GM21515 (cell line): ENCODE data around the gene TREML4.
"Not testable (repeated sequence)": the region's sequence is repeated elsewhere in the genome, so short reads cannot be mapped to it uniquely, and the experiment has no call there.

ENCODE experiments used
- ATAC-seq: cut with Tn5 transposase; IDR thresholded peaks from one replicate; pipeline ENCODE4 v1.9.1; 2021; ENCODE audit not compliant: unreplicated experiment

TREML4 gene

GRCh38 chr6:41228096-41228495, at the start of gene TREML4:
TSS of gene TREML4 (plus strand) at chr6:41228349. CDS start at chr6:41228428, 79 bp downstream.
- ATAC-seq: no peak

- no peak for ATAC-seq
Observed at GRCh38 chr6:41179163-41179562, 49.0 kb upstream of the TREML4 start.

- ATAC-seq: no peak
Observed at GRCh38 chr6:41181566-41181965, 46.6 kb upstream of the TREML4 start.

- ATAC-seq: no peak
Observed at GRCh38 chr6:41182069-41183034, 45.8 kb upstream of the TREML4 start.

- ATAC-seq: no peak
Observed at GRCh38 chr6:41184761-41185160, 43.4 kb upstream of the TREML4 start.

GRCh38 chr6:41186031-41186562, 42.1 kb upstream of the TREML4 start:
- no peak for ATAC-seq

GRCh38 chr6:41187924-41188886, 39.9 kb upstream of the TREML4 start:
- no peak for ATAC-seq

- not testable (repeated sequence) for ATAC-seq
Observed at GRCh38 chr6:41189046-41189445, 39.1 kb upstream of the TREML4 start.

GRCh38 chr6:41189967-41190366, 38.2 kb upstream of the TREML4 start:
- ATAC-seq: no peak

- no peak for ATAC-seq
Observed at GRCh38 chr6:41190791-41191190, 37.4 kb upstream of the TREML4 start.

- ATAC-seq: no peak
Observed at GRCh38 chr6:41191569-41191968, 36.6 kb upstream of the TREML4 start.

- ATAC-seq: no peak
Observed at GRCh38 chr6:41193171-41193734, 34.9 kb upstream of the TREML4 start.

- no peak for ATAC-seq
Observed at GRCh38 chr6:41193884-41194283, 34.3 kb upstream of the TREML4 start.

GRCh38 chr6:41194386-41194785, 33.8 kb upstream of the TREML4 start:
- no peak for ATAC-seq

GRCh38 chr6:41197234-41197633, 30.9 kb upstream of the TREML4 start:
- no peak for ATAC-seq

GRCh38 chr6:41199552-41200246, 28.4 kb upstream of the TREML4 start:
- peak; percentile 52 for ATAC-seq

- ATAC-seq: peak; percentile 33
Observed at GRCh38 chr6:41200296-41200900, 27.8 kb upstream of the TREML4 start.

GRCh38 chr6:41200901-41201763, 27.0 kb upstream of the TREML4 start, which contains the start of gene TREML2:
TSS of gene TREML2 (minus strand) at chr6:41201149. CDS start at chr6:41201008, 141 bp downstream.
- ATAC-seq: peak; percentile 40

- ATAC-seq: no peak
Observed at GRCh38 chr6:41201764-41202173, 26.4 kb upstream of the TREML4 start.
